Esophagus (tissue), 2 donors: Measurements from ENCODE around the gene EYS. TPM values are rescaled to one million over a fixed set of nuclear protein-coding genes. Genes with fewer than 3 reads are reported as not detected.
"Not testable (repeated sequence)": the region's sequence is repeated elsewhere in the genome, so short reads cannot be mapped to it uniquely, and the experiment has no call there.

Experiments
- H3K27ac ChIP-seq, 2 donors: one replicate each; pipeline ENCODE4 v1.5.1; 2013; ENCODE audit warnings: low read depth in 2 of 2, mild to moderate bottlenecking in 2 of 2, inconsistent platforms in 1 of 2, low read length in 1 of 2, moderate library complexity in 1 of 2
- H3K27me3 ChIP-seq, 2 donors: one replicate each; pipeline ENCODE4 v1.6.1; 2013; ENCODE audit warnings: low read length in 2 of 2, control low read depth in 1 of 2, mild to moderate bottlenecking in 1 of 2; ENCODE audit not compliant: insufficient read depth in 2 of 2, control insufficient read depth in 1 of 2
- H3K36me3 ChIP-seq, 2 donors: one replicate each; pipeline ENCODE4 v1.6.1; 2013; ENCODE audit warnings: low read length in 1 of 2; ENCODE audit not compliant: control insufficient read depth in 2 of 2, insufficient read depth in 2 of 2
- H3K4me1 ChIP-seq, 2 donors: one replicate each; pipeline ENCODE4 v1.6.1; 2013; ENCODE audit warnings: low read length in 1 of 2; ENCODE audit not compliant: control insufficient read depth in 2 of 2, insufficient read depth in 2 of 2
- H3K4me3 ChIP-seq, 2 donors: one replicate each; pipeline ENCODE4 v1.5.1; 2013; ENCODE audit warnings: low read length in 2 of 2, mild to moderate bottlenecking in 2 of 2, low read depth in 1 of 2, moderate library complexity in 1 of 2
- H3K9me3 ChIP-seq, 2 donors: one replicate each; pipeline ENCODE4 v1.6.1; 2013; ENCODE audit warnings: mild to moderate bottlenecking in 2 of 2, low read depth in 1 of 2, low read length in 1 of 2, moderate library complexity in 1 of 2; ENCODE audit not compliant: control insufficient read depth in 2 of 2, insufficient read depth in 1 of 2
- WGBS, 2 donors: extraction: QIAGEN DNeasy Blood & Tissue Kit; methylation state at CpG; one replicate each; pipeline ENCODE4 v1.1.7; 2013; 5-methylcytosine and 5-hydroxymethylcytosine counted together
- polyA plus RNA-seq, 2 donors: library from polyadenylated mRNA; stranded (reverse); fragments of 200-250 nt; gene quantifications; one replicate each; pipeline ENCODE4 v1.2.3, GENCODE V29; 2013
- donor health status: healthy with polysubstance abuse.
- donor health status: Bipolar disorder and iron deficiency.

The EYS gene
- polyA plus RNA-seq, 2 donors: not detected

GRCh38 chr6:64046746-64047208, 1660.2 kb downstream of the EYS start:
- H3K27me3 ChIP-seq: no peaks in the 10 kb centered on the region
- no peak overlapping the region for H3K27ac ChIP-seq
- no peak overlapping the region for H3K4me3 ChIP-seq
- H3K36me3 ChIP-seq: no peaks in the 10 kb centered on the region
- H3K4me1 ChIP-seq: no peaks in the 10 kb centered on the region
- 32 to 47% methylated on average over 1 of the region's 1 CpG for WGBS, 2 donors
- H3K9me3 ChIP-seq: no peaks in the 10 kb centered on the region

DNA sequence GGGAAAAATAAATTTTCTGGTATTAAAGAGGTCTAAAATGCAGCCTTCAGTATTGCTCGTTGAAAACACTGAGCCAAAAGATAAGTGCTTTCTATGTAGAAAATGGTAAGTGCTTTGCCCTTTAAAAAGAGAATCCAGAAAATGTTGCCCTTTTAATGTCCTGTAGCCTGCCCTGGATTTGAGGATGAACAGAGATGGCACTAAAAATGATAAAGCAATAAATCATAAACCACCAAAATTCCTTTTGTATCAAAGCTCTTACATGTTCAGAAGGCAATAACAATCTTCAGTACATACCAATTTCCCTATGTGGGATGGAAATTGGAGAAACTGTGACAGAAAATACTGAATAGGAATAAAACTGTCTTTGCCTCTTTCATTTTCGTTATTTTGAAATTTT, 1665.7 kb downstream of the EYS start:
- H3K4me1 ChIP-seq: no peaks in the 10 kb centered on the region
- no peak overlapping the region for H3K4me3 ChIP-seq
- WGBS, 2 donors: 48 to 54% methylated on average over 2 of the region's 2 CpGs
- H3K27ac ChIP-seq: no peak overlapping the region
- H3K36me3 ChIP-seq: no peaks in the 10 kb centered on the region
- no peaks in the 10 kb centered on the region for H3K27me3 ChIP-seq
- no peaks in the 10 kb centered on the region for H3K9me3 ChIP-seq

DNA sequence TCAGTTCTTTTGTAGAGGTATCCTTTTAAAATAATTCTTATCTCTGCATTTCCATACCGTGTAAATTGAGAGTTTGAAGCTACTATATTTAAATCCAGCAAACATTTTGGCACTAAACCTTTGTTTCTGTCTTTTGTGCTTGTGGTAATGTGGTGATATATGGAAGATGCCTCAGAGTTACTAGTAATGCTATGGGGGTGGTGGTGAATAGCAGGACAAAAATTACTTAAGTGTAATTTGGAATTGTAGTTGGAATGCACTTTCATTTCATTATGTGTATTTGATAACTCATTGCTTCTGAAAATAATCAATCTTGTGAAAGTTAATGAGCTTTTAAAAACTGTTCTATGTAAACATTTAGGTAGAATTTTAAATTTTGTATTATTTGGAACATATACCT, 1666.9 kb downstream of the EYS start:
- Histone ChIP-seq H3K27me3 (no peaks in the 10 kb centered on the region), H3K9me3 (no peaks in the 10 kb centered on the region), H3K36me3 (no peaks in the 10 kb centered on the region), H3K27ac (no peak overlapping the region), H3K4me1 (no peaks in the 10 kb centered on the region), H3K4me3 (no peak overlapping the region)
- 50 to 53% methylated on average over 1 of the region's 1 CpG for WGBS, 2 donors

DNA sequence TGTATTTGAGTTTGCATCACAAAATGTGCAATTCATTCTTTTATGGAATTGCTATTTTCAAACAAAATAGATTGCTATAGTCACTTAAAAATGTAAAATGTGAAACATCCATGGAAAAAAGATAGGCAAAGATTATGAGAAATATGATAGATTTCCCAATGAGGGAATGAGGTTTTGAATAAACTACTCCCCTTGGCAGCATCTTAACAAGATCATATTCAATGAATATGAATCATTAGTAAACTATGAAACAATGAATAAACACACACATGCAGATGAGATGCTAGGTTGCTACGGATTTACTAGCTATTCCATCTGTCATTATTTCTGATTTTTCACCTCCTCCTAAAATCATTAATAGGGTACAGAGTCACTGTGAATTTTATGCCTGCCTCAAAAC, 1669.6 kb downstream of the EYS start:
- no peak overlapping the region for H3K4me3 ChIP-seq
- WGBS, 2 donors: 33 to 39% methylated on average over 1 of the region's 1 CpG
- no peaks in the 10 kb centered on the region for H3K27me3 ChIP-seq
- H3K36me3 ChIP-seq: no peaks in the 10 kb centered on the region
- no peaks in the 10 kb centered on the region for H3K9me3 ChIP-seq
- no peaks in the 10 kb centered on the region for H3K4me1 ChIP-seq
- no peak overlapping the region for H3K27ac ChIP-seq

GRCh38 chr6:64034910-64035655, 1671.9 kb downstream of the EYS start:
- no peaks in the 10 kb centered on the region for H3K36me3 ChIP-seq
- H3K4me3 ChIP-seq: no peak overlapping the region
- no peaks in the 10 kb centered on the region for H3K27me3 ChIP-seq
- no peaks in the 10 kb centered on the region for H3K4me1 ChIP-seq
- H3K27ac ChIP-seq: no peak overlapping the region
- WGBS, 2 donors: 30 to 39% methylated on average over 3 of the region's 3 CpGs
- peaks cover 4 to 5% of the 10 kb centered on the region in 2 donors for H3K9me3 ChIP-seq

DNA sequence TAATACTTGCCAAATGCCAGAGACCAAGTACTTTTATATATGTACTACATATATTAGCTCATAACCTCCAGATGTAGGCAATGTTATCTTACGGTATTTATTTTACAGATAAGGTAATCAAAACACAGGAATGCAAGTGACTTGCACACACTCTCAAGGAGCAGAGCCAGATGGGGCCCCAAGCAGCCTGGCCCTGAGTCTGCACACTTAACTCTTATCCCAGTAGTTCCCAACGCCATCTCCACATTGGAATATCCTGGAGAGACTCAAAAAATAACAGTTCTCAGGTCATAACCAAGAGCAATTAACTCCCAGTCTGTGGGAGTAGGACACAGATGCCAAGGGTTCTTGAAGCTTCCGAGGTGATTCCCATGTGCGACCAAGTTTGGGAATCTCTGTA, 1672.7 kb downstream of the EYS start:
- Histone ChIP-seq H3K4me3 (no peak overlapping the region), H3K4me1 (no peaks in the 10 kb centered on the region), H3K27me3 (no peaks in the 10 kb centered on the region), H3K36me3 (no peaks in the 10 kb centered on the region), H3K9me3 (peaks cover 4 to 5% of the 10 kb centered on the region in 2 donors), H3K27ac (no peak overlapping the region)
- WGBS, 2 donors: 61 to 66% methylated on average over 4 of the region's 4 CpGs

DNA sequence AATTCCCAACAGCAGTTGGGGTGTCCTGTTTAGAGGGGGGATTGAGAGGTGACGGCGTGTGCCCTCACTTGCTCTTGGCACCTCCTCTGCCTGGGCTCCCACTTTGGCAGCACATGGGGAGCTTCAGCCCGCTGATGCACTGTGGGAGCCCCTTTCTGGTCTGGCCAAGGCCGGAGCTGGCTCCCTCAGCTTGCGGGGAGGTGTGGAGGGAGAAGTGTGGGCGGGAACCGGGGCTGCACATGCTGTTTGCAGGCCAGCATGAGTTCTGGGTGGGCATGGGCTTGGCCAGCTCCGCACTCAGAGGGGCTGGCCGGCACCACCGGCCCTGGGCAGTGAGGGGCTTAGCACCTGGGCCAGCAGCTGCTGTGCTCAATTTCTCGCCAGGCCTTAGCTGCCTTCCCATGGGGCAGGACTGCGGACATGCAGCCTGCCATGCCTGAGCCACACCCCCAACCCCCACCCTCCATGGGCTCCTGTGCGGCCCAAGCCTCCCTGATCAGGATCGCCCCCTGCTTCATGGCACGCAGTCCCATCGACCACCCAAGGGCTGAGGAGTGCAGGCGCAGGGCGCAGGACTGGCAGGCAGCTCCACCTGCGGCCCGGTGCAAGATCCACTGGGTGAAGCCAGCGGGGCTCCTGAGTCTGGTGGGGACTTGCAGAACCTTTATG, 1675.9 kb downstream of the EYS start:
- not testable (repeated sequence) for H3K27ac ChIP-seq, H3K4me3 ChIP-seq, H3K27me3 ChIP-seq, H3K9me3 ChIP-seq, H3K4me1 ChIP-seq, H3K36me3 ChIP-seq
- 94 to 96% methylated on average over 20 to 21 of the region's 21 CpGs for WGBS, 2 donors

GRCh38 chr6:64023693-64024092, 1683.3 kb downstream of the EYS start:
- Histone ChIP-seq H3K36me3 (no peaks in the 10 kb centered on the region), H3K27me3 (no peaks in the 10 kb centered on the region), H3K4me3 (no peak overlapping the region), H3K9me3 (peaks cover 0 to 8% of the 10 kb centered on the region in 2 donors), H3K27ac (no peak overlapping the region), H3K4me1 (no peaks in the 10 kb centered on the region)
- 95 to 96% methylated on average over 24 of the region's 24 CpGs for WGBS, 2 donors

DNA sequence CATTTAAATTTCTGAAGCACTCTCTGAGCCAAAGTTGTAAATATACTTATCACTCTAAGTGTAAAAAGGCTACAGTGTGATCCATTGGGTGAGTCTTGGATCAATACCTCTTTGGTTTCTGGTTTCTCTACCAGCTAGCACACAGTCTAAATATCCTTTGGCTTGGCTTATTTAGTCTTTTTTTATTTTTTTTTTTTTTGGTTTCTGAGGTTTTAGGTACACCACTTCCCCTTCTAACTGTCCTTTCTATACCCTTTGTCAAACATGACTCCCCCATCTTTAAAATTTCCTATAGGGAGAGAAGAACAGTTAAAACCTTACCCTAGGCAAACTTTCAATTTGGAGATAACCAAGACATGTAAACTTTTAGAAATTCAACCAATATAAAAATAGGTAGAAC, 1692.4 kb downstream of the EYS start:
- H3K4me3 ChIP-seq: no peak overlapping the region
- H3K9me3 ChIP-seq: peaks cover 0 to 2% of the 10 kb centered on the region in 2 donors
- no peaks in the 10 kb centered on the region for H3K4me1 ChIP-seq
- no peaks in the 10 kb centered on the region for H3K36me3 ChIP-seq
- H3K27ac ChIP-seq: no peak overlapping the region
- H3K27me3 ChIP-seq: no peaks in the 10 kb centered on the region

- WGBS, 2 donors: 62 to 71% methylated on average over 8 of the region's 8 CpGs
- H3K27ac ChIP-seq: no peak overlapping the region
- peaks cover 0 to 2% of the 10 kb centered on the region in 2 donors for H3K9me3 ChIP-seq
- H3K4me3 ChIP-seq: no peak overlapping the region
- no peaks in the 10 kb centered on the region for H3K36me3 ChIP-seq
- H3K27me3 ChIP-seq: no peaks in the 10 kb centered on the region
- no peaks in the 10 kb centered on the region for H3K4me1 ChIP-seq
Observed at GRCh38 chr6:64013011-64013410, 1694.0 kb downstream of the EYS start.
